ENCODE data around the gene MACO1. TPM values are rescaled to one million over a fixed set of nuclear protein-coding genes. Genes with fewer than 3 reads are reported as not detected.
"Not testable (repeated sequence)": the region's sequence is repeated elsewhere in the genome, so short reads cannot be mapped to it uniquely, and the experiment has no call there.

The MACO1 gene
- total RNA-seq, result 10 to 100 TPM; 19.4 to 25.9 TPM
- long read RNA-seq, transcript MACO1-201 (11 exons, 3,917 nt), result major isoform, 7 of 15 reads
- long read RNA-seq, partial matches to known transcripts, result 6 of 15 reads
- long read RNA-seq, other reads (novel, unspliced or antisense), result 2 of 15 reads

GRCh38 chr1:25430073-25430966 lies at the start of gene MACO1:
TSS of gene MACO1 (plus strand) at chr1:25430897. CDS start at chr1:25431099, 202 bp downstream.
- intact Hi-C loops (cut with DNase I, micrococcal nuclease), result no loop called here
- peak; percentile 88 for ATAC-seq
- peak; percentile 96 for DNase-seq

- ATAC-seq, DNase-seq: not testable (repeated sequence)
- intact Hi-C loops (cut with DNase I, micrococcal nuclease), result loop anchor here in 1 of 2 donors (10.0 kb wide), 1 partner anchor 62 kb away; no protein-coding TSS in a partner anchor
Observed at GRCh38 chr1:25382543-25382942, 48.2 kb upstream of the MACO1 start.

GRCh38 chr1:25383090-25383489 lies 47.6 kb upstream of the MACO1 start:
- DNase-seq, ATAC-seq: not testable (repeated sequence)
- intact Hi-C loops (cut with DNase I, micrococcal nuclease), result loop anchor here in 1 of 2 donors (10.0 kb wide), 1 partner anchor 62 kb away; no protein-coding TSS in a partner anchor

GRCh38 chr1:25383875-25384274 lies 46.8 kb upstream of the MACO1 start:
- DNase-seq, ATAC-seq: not testable (repeated sequence)
- intact Hi-C loops (cut with DNase I, micrococcal nuclease), result loop anchor here in 1 of 2 donors (10.0 kb wide), 1 partner anchor 61 kb away; no protein-coding TSS in a partner anchor

GRCh38 chr1:25387096-25387495 lies 43.6 kb upstream of the MACO1 start:
- not testable (repeated sequence) for DNase-seq, ATAC-seq
- intact Hi-C loops (cut with DNase I, micrococcal nuclease), result loop anchor here in 1 of 2 donors (10.0 kb wide), 1 partner anchor 58 kb away; no protein-coding TSS in a partner anchor

- intact Hi-C loops (cut with DNase I, micrococcal nuclease), result loop anchor here in 1 of 2 donors (10.0 kb wide), 1 partner anchor 56 kb away; no protein-coding TSS in a partner anchor
- DNase-seq, ATAC-seq: not testable (repeated sequence)
Observed at GRCh38 chr1:25388691-25389090, 42.0 kb upstream of the MACO1 start.

- not testable (repeated sequence) for ATAC-seq, DNase-seq
- intact Hi-C loops (cut with DNase I, micrococcal nuclease), result loop anchor here in 1 of 2 donors (10.0 kb wide), 1 partner anchor 55 kb away; no protein-coding TSS in a partner anchor
Observed at GRCh38 chr1:25389721-25390120, 41.0 kb upstream of the MACO1 start.

GRCh38 chr1:25392841-25393240 lies 37.9 kb upstream of the MACO1 start:
- ATAC-seq (peak; percentile 52), DNase-seq (peak in 1 of 2 donors; percentile 6)
- intact Hi-C loops (cut with DNase I, micrococcal nuclease), result no loop called here

- DNase-seq; intact Hi-C loops (cut with DNase I, micrococcal nuclease); ATAC-seq: not testable (repeated sequence)
Observed at GRCh38 chr1:25397549-25397948, 33.1 kb upstream of the MACO1 start.

GRCh38 chr1:25398079-25398478 lies 32.6 kb upstream of the MACO1 start:
- DNase-seq; intact Hi-C loops (cut with DNase I, micrococcal nuclease); ATAC-seq: not testable (repeated sequence)

- DNase-seq, result not testable (repeated sequence)
- ATAC-seq, result peak; percentile 84
- intact Hi-C loops (cut with DNase I, micrococcal nuclease), result loop anchor here in 1 of 2 donors (10.0 kb wide), 1 partner anchor 122 kb away; no protein-coding TSS in a partner anchor
Observed at GRCh38 chr1:25402947-25403803, 27.5 kb upstream of the MACO1 start.

GRCh38 chr1:25405731-25406305 lies 24.9 kb upstream of the MACO1 start:
- intact Hi-C loops (cut with DNase I, micrococcal nuclease), result loop anchor here in 1 of 2 donors (10.0 kb wide), 1 partner anchor 119 kb away; no protein-coding TSS in a partner anchor
- not testable (repeated sequence) for DNase-seq, ATAC-seq

GRCh38 chr1:25409641-25410427 lies 20.9 kb upstream of the MACO1 start:
- intact Hi-C loops (cut with DNase I, micrococcal nuclease), result loop anchor here in 1 of 2 donors (10.0 kb wide), 1 partner anchor 115 kb away; no protein-coding TSS in a partner anchor
- DNase-seq, ATAC-seq: not testable (repeated sequence)

- intact Hi-C loops (cut with DNase I, micrococcal nuclease); ATAC-seq; DNase-seq: not testable (repeated sequence)
Observed at GRCh38 chr1:25412872-25413623, 17.6 kb upstream of the MACO1 start.

GRCh38 chr1:25414157-25414556 lies 16.5 kb upstream of the MACO1 start:
- DNase-seq; ATAC-seq; intact Hi-C loops (cut with DNase I, micrococcal nuclease): not testable (repeated sequence)

GRCh38 chr1:25414578-25414977 lies 16.1 kb upstream of the MACO1 start:
- intact Hi-C loops (cut with DNase I, micrococcal nuclease); ATAC-seq; DNase-seq: not testable (repeated sequence)
